PFSK-1 (cell line): ENCODE measurements around the gene CDK19.

ENCODE experiments used
- FOXP2 ChIP-seq: optimal IDR thresholded peaks from 2 replicates; pipeline ENCODE3; 2011; ENCODE audit warnings: borderline replicate concordance, control low read depth, inconsistent platforms; ENCODE audit not compliant: insufficient read depth; ENCODE audit errors: extremely low read length, extremely low read depth
- POLR2AphosphoS5 ChIP-seq: IDR thresholded peaks from 2 replicates; pipeline ENCODE4 v1.6.1; 2012; ENCODE audit warnings: low read depth, mild to moderate bottlenecking, control low read depth, low read length, moderate library complexity
- SIN3A ChIP-seq: IDR thresholded peaks from 2 replicates; pipeline ENCODE4 v1.6.1; 2012; ENCODE audit warnings: mild to moderate bottlenecking, low read length, moderate library complexity, borderline replicate concordance; ENCODE audit not compliant: insufficient read depth
- TAF1 ChIP-seq: IDR thresholded peaks from 2 replicates; pipeline ENCODE4 v1.6.1; 2012; ENCODE audit warnings: low read length, control low read depth, borderline replicate concordance; ENCODE audit not compliant: insufficient read depth
- TF ChIP-seq, protein P1 (sequence below), 2 experiments: IDR thresholded peaks; 2 replicates each; pipeline versions ENCODE4 v1.6.1 to v1.8.0; 2011 to 2012; ENCODE audit warnings: low read depth in 2 of 2, low read length in 2 of 2, control low read depth in 1 of 2, inconsistent platforms in 1 of 2, mild to moderate bottlenecking in 1 of 2, moderate library complexity in 1 of 2; ENCODE audit not compliant: insufficient read depth in 1 of 2

Gene CDK19

DNA sequence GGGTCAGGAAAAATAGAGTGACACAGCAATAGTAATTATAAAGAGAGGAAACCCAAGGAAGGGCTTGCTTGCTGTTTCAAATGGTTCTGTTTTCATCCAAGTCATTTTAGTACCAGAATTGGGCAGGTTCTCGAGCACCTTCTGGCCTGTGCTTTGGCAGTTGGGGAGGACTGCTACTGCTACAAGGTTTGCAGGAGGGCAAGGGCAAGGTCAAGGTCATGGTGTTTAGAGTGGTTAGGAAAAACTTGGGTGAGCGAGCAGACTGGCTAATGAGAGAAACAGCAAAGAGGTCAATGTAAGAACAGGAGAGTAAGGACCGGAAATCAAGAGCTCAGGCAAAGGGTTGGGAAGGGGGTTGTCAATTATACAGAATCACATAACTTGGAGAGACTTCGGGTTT lies 164.5 kb downstream of the CDK19 start:
- TF ChIP-seq SIN3A (no peak), TAF1 (no peak), POLR2AphosphoS5 (no peak), FOXP2 (no peak)
- TF ChIP-seq, protein P1, sequence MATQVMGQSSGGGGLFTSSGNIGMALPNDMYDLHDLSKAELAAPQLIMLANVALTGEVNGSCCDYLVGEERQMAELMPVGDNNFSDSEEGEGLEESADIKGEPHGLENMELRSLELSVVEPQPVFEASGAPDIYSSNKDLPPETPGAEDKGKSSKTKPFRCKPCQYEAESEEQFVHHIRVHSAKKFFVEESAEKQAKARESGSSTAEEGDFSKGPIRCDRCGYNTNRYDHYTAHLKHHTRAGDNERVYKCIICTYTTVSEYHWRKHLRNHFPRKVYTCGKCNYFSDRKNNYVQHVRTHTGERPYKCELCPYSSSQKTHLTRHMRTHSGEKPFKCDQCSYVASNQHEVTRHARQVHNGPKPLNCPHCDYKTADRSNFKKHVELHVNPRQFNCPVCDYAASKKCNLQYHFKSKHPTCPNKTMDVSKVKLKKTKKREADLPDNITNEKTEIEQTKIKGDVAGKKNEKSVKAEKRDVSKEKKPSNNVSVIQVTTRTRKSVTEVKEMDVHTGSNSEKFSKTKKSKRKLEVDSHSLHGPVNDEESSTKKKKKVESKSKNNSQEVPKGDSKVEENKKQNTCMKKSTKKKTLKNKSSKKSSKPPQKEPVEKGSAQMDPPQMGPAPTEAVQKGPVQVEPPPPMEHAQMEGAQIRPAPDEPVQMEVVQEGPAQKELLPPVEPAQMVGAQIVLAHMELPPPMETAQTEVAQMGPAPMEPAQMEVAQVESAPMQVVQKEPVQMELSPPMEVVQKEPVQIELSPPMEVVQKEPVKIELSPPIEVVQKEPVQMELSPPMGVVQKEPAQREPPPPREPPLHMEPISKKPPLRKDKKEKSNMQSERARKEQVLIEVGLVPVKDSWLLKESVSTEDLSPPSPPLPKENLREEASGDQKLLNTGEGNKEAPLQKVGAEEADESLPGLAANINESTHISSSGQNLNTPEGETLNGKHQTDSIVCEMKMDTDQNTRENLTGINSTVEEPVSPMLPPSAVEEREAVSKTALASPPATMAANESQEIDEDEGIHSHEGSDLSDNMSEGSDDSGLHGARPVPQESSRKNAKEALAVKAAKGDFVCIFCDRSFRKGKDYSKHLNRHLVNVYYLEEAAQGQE (IDR thresholded peaks at IDR 0.05; ENCODE audit: insufficient read depth in 1 of 2, low read depth in 2 of 2, low read length in 2 of 2): no peak

- TF ChIP-seq TAF1 (no peak), SIN3A (no peak), FOXP2 (no peak), POLR2AphosphoS5 (no peak)
- TF ChIP-seq, protein P1 (IDR thresholded peaks at IDR 0.05; ENCODE audit: insufficient read depth in 1 of 2, low read depth in 2 of 2, low read length in 2 of 2): no peak
Observed at GRCh38 chr6:110649704-110650103, 165.6 kb downstream of the CDK19 start.

DNA sequence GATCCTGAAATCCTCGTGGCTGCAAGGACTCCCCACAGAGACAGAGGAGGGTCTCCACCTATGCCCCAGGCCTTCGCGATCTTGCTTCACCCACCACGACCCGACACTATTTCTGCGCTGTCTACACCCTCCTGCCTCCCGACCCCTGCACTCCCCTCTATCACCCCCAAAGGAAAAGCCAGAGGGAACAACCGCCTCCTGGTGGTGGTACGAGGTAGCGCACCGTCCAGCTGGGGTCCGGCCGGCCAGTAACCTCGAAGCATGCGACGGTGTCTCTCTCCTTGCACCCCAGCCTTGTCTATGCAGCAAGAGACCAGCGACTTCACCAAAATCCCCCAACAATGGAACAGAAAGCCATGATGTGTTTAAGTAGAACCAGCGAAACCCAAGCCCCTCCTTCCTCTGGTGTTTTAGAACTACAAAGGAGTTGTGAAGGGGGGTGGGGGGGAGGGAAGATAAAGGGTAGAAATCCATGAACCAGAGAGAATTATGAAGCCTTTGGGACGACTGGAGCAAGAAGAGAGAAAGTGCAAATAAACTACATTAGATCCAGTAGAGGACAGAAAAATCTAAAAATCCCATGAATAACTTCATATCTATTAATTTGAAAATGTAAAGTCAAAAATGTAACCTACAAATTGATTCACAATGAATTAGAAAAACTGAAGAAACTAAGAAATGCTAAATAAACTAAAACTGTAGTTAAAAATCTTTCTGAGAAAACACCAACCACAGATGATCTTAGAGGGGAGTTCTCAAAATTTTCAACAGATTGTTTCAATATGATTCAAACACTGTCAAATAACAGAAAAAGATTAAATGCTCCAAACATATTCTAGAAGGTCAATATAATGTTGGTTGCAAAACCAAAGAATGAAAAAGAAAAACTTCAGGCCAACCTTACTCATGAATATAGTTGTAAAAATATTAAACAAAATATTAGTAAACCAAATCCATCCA lies 168.0 kb downstream of the CDK19 start:
- TF ChIP-seq, protein P1 (IDR thresholded peaks at IDR 0.05; ENCODE audit: insufficient read depth in 1 of 2, low read depth in 2 of 2, low read length in 2 of 2): no peak
- TF ChIP-seq POLR2AphosphoS5: no peak
- TF ChIP-seq FOXP2: no peak
- TF ChIP-seq TAF1: no peak
- TF ChIP-seq SIN3A: no peak

GRCh38 chr6:110646419-110646698 lies 168.9 kb downstream of the CDK19 start:
- TF ChIP-seq, protein P1 (IDR thresholded peaks at IDR 0.05; ENCODE audit: insufficient read depth in 1 of 2, low read depth in 2 of 2, low read length in 2 of 2): no peak
- TF ChIP-seq POLR2AphosphoS5 (no peak), TAF1 (no peak)

DNA sequence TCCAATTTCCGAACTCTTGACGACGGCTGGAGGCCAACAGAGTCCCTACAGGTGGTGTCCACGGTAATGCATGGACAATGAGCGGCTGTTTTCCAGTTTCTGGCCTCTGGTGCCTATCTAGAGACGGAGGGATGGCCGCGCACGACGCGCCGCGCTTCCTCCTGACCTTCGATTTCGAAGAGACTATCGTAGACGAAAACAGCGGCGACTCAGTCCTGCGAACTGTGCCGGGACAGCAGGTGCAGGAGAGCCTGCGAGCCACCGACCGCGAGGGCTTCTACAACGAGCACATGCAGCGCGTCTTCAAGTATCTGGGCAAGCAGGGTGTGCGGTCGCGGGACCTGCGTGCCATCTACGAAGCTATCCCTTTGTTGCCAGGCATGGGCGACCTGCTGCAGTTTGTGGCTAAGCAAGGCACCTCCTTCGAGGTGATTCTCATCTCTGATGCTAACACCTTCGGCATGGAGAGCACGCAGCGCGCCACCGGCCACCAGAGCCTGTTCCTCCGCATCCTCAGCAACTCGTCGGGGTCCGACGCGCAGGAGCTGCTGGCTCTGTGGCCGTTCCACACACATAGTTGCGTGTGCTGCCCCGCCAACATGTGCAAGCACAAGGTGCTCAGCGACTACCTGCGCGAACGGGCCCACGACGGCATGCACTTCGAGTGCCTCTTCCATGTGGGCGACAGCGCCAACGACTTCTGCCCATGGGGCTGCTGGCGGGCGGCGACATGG lies 169.4 kb downstream of the CDK19 start:
- TF ChIP-seq TAF1 (no peak), FOXP2 (no peak), POLR2AphosphoS5 (no peak), SIN3A (no peak)
- TF ChIP-seq, protein P1 (IDR thresholded peaks at IDR 0.05; ENCODE audit: insufficient read depth in 1 of 2, low read depth in 2 of 2, low read length in 2 of 2): no peak
